MM.1S (cell line): ENCODE measurements around the gene FOXA2.

Source experiments
- EZH2 ChIP-seq: fragments of 300-600 bp; sonication (generic); optimal IDR thresholded peaks from 2 replicates; pipeline ENCODE3; 2017; ENCODE audit warnings: low read depth, mild to moderate bottlenecking, antibody characterized with exemption, low read length, mixed read lengths
- EZH2phosphoT487 ChIP-seq: fragments of 300-600 bp; sonication (generic); IDR thresholded peaks from 2 replicates; pipeline ENCODE4 v1.6.1; 2018; ENCODE audit warnings: antibody characterized with exemption, low read length
- TF ChIP-seq, protein P1 (sequence below): fragments of 300-600 bp; sonication (generic); IDR thresholded peaks from 2 replicates; pipeline ENCODE4 v1.5.1; 2016; ENCODE audit warnings: antibody characterized with exemption, low read length, mixed read lengths

DNA sequence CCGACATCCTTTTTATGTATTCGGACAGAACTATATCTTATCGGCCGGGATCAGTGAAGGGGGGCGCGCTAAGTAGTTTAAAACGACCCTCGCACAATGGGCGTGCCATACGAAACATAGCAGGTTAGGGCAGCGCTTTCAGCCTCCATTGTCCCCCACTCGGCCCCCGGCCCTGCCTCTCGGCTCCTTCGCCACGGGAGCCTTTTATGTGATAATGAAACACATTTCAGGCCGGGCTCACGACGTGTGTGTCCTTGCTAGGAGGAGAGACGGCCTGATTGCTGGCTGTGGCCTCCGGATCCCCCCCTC, 5.3 kb downstream of the FOXA2 start:
- TF ChIP-seq, protein P1, sequence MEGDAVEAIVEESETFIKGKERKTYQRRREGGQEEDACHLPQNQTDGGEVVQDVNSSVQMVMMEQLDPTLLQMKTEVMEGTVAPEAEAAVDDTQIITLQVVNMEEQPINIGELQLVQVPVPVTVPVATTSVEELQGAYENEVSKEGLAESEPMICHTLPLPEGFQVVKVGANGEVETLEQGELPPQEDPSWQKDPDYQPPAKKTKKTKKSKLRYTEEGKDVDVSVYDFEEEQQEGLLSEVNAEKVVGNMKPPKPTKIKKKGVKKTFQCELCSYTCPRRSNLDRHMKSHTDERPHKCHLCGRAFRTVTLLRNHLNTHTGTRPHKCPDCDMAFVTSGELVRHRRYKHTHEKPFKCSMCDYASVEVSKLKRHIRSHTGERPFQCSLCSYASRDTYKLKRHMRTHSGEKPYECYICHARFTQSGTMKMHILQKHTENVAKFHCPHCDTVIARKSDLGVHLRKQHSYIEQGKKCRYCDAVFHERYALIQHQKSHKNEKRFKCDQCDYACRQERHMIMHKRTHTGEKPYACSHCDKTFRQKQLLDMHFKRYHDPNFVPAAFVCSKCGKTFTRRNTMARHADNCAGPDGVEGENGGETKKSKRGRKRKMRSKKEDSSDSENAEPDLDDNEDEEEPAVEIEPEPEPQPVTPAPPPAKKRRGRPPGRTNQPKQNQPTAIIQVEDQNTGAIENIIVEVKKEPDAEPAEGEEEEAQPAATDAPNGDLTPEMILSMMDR: no peak
- no peak for TF ChIP-seq EZH2phosphoT487
- TF ChIP-seq EZH2: no peak
